HEK293T (cell line): ENCODE results near the gene ANTXRL.
"Not testable (repeated sequence)": the region's sequence is repeated elsewhere in the genome, so short reads cannot be mapped to it uniquely, and the experiment has no call there.

Experiments used
- CTCF ChIA-PET: fragments of 350-600 bp; formaldehyde crosslinking; extraction: SDS; loops from one replicate; lab custom pipeline; 2021; ENCODE audit warnings: antibody characterized with exemption, inconsistent platforms; lab: Yijun Ruan, JAX
- POLR2A ChIA-PET: fragments of 350-600 bp; formaldehyde crosslinking; extraction: SDS; loops from one replicate; lab custom pipeline; 2020; ENCODE audit warnings: antibody characterized with exemption, inconsistent platforms; lab: Yijun Ruan, JAX
- DNase-seq: peaks from one replicate; pipeline ENCODE4 v3.0.0; 2012; ENCODE audit warnings: mixed read lengths; ENCODE audit errors: extremely low spot score
- ARNT ChIP-seq: fragments of 450-650 bp; IDR thresholded peaks from 2 replicates; pipeline ENCODE4 v1.6.1; 2017; ENCODE audit warnings: mild to moderate bottlenecking
- BHLHE40 ChIP-seq: fragments of 450-650 bp; IDR thresholded peaks from 2 replicates; pipeline ENCODE4 v1.6.1; 2016; ENCODE audit warnings: mild to moderate bottlenecking, moderate library complexity, borderline replicate concordance
- CTBP1 ChIP-seq: fragments of 450-650 bp; IDR thresholded peaks from 2 replicates; pipeline ENCODE4 v1.6.1; 2016; ENCODE audit warnings: borderline replicate concordance
- ELF4 ChIP-seq: fragments of 450-650 bp; IDR thresholded peaks from 2 replicates; pipeline ENCODE4 v1.6.1; 2017; ENCODE audit warnings: antibody characterized with exemption
- FOXA1 ChIP-seq: fragments of 450-650 bp; IDR thresholded peaks from 2 replicates; pipeline ENCODE4 v1.6.1; 2016; ENCODE audit warnings: mild to moderate bottlenecking
- FOXK2 ChIP-seq: fragments of 450-650 bp; IDR thresholded peaks from 2 replicates; pipeline ENCODE4 v1.6.1; 2016; ENCODE audit warnings: mild to moderate bottlenecking
- FOXM1 ChIP-seq: fragments of 450-650 bp; IDR thresholded peaks from 2 replicates; pipeline ENCODE4 v1.6.1; 2017; ENCODE audit warnings: mild to moderate bottlenecking, borderline replicate concordance
- HDGF ChIP-seq: fragments of 450-650 bp; IDR thresholded peaks from 2 replicates; pipeline ENCODE4 v1.6.1; 2017; ENCODE audit warnings: antibody characterized with exemption, borderline replicate concordance
- L3MBTL2 ChIP-seq: fragments of 450-650 bp; conservative IDR thresholded peaks from 2 replicates; pipeline ENCODE4 v1.6.1; 2016; ENCODE audit warnings: mild to moderate bottlenecking
- LEF1 ChIP-seq: fragments of 450-650 bp; IDR thresholded peaks from 2 replicates; pipeline ENCODE4 v1.6.1; 2017; ENCODE audit warnings: mild to moderate bottlenecking, borderline replicate concordance
- NFRKB ChIP-seq: fragments of 450-650 bp; IDR thresholded peaks from 2 replicates; pipeline ENCODE4 v1.6.1; 2016; ENCODE audit warnings: mild to moderate bottlenecking, moderate library complexity
- PKNOX1 ChIP-seq: fragments of 450-650 bp; IDR thresholded peaks from 2 replicates; pipeline ENCODE4 v1.6.1; 2016
- SP1 ChIP-seq: fragments of 450-650 bp; IDR thresholded peaks from 2 replicates; pipeline ENCODE4 v1.6.1; 2017
- SUZ12 ChIP-seq: fragments of 450-650 bp; IDR thresholded peaks from 2 replicates; pipeline ENCODE4 v1.6.1; 2016; ENCODE audit warnings: mild to moderate bottlenecking
- TARDBP ChIP-seq: fragments of 450-650 bp; IDR thresholded peaks from 2 replicates; pipeline ENCODE4 v1.6.1; 2016
- ZNF384 ChIP-seq: fragments of 450-650 bp; IDR thresholded peaks from 2 replicates; pipeline ENCODE4 v1.6.1; 2016

The ANTXRL gene

DNA sequence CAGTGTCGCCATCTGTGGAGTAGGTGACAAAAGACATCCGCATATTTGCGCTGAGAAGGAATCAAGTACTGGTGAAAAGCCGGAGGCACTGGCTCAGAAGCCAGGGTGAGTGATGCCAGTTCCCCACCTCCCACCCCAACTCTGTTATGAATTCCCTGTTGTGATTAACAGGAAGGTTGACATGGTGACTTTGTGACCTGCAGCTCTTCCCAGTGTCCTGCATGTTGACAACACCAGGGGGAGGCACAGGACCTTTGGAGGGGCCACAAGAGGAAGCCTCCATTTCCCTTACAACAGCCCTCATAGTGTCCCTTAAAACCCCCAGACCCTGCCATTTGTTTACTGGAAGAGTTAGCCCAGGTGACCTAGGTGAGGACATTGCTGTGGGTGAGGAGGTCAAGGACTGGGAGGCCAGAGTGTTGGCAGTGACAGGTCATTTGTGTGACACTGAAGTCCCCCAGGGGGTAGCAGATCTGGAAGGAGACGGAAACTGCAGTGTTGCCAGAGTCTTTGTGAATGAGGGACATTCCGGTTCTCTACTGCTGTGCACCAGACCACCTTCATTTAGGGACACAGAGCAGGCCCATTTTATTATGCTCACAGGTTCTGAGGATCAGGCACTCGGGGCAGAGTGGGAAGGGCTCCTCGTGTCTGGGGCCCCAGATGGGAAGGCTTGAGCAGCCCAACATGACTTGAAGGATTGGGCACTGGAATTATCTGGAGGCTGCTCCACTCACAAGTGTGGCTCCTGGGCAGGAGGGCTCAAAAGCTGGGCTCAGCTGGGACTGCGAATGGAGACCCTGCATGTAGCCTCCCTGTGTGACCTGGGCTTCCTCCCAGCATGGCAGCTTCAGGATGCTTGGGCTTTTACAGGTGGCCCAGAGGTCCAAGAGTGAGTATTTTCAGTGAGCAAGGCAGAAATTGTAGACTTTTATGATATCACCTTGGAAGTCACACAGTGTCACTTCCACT is 13.0 kb upstream of the ANTXRL start:
- TF ChIP-seq CTBP1 = no peak
- POLR2A ChIA-PET = no interaction called here
- CTCF ChIA-PET = no interaction called here
- no peak for DNase-seq

DNA sequence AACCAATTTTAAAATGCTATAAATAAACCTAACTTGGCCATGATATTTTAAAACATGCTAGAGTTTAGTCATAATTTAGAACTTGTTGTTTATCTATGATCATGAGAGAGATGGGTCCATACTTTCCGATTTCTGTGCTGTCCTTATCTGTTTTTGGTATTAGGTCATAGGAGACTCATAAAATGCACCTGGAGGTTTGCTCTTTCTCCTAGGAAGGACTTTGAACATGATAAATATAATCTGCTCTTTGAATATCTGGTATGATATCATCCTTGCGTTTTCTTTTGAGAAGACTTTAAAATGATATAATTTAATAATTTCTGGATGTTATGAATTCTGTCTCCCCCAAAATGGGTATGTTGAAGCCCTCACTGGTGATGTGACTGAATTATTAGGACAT is 9.0 kb upstream of the ANTXRL start:
- no peak for DNase-seq
- TF ChIP-seq BHLHE40 = no peak
- ChIA-PET POLR2A (no interaction called here), CTCF (no interaction called here)

DNA sequence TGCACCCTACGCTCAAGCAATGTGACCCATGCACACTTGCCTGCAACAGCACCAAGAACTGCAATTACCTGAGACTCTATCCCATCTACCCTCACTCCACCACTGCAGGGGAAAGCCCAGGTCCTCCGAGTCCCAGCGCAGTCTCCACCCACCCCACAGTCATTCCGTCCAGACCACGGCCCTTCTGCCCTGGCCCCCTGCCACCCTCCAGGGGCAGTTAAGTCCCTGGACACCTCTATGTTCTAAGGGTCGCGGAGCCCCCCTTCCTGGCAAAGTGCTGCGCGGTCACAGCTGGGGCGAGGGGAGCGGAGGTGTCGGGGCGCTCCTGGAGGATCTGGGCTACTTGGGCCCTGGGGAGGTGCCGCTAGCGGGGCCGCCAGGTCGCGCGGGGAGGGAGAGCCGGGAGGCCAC is 4.4 kb upstream of the ANTXRL start:
- CTCF ChIA-PET, DNase-seq: not testable (repeated sequence)
- POLR2A ChIA-PET = interaction anchor here (0.9 to 2.8 kb wide), 2 partner anchors 176 to 1098 kb away, joined by 7 to 18 read pairs; no protein-coding TSS in a partner anchor

- peak; percentile 62 for DNase-seq
- CTCF ChIA-PET = interaction anchor here (0.5 kb wide), 1 partner anchor 279 kb away, joined by 4 read pairs; no protein-coding TSS in a partner anchor
- TF ChIP-seq FOXK2 (no peak), HDGF (no peak), SUZ12 (no peak), PKNOX1 (no peak), L3MBTL2 (no peak), FOXA1 (no peak), FOXM1 (no peak), ARNT (no peak), TARDBP (no peak), ELF4 (no peak), CTBP1 (no peak), SP1 (no peak), LEF1 (no peak), NFRKB (no peak)
- POLR2A ChIA-PET = interaction anchor here (0.9 to 2.8 kb wide), 2 partner anchors 176 to 1097 kb away, joined by 7 to 18 read pairs; no protein-coding TSS in a partner anchor
Observed at GRCh38 chr10:46282842-46283574, 3.8 kb upstream of the ANTXRL start.

DNA sequence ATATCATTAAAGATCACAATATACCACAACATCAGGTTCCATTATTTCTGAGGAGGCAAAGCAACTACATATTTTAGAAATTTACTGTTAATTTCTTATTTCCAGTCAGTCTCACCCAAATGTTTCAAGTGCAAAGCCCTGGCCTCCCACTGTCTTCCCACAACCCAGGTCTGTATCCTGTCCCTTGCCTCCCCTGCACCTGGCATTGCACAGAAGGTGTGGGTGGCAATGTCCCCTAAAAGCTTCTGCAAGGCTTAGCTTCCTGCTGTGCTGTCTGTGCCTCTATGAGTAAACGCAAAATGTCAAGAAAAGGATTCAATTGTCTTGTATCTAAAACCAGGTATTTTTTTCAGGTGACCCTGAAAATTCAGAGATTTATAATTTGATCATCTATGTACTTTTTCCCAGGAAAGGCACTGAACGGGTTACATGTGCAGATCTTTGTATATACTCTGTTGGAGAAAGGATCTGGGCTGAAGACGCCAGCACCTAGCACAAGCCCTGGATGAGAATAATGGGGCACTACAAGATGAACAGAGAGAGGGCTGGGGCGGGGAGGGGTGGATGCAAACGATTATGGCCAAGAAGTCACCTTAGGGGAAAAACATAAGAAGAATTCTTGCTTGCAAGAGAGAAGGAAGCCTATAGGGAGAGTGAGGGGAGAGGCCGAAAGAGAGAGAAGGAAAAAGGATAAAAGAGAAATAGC is 3.1 kb upstream of the ANTXRL start:
- POLR2A ChIA-PET = interaction anchor here (1.1 to 2.8 kb wide), 2 partner anchors 12 to 1096 kb away, joined by 3 to 18 read pairs; no protein-coding TSS in a partner anchor
- TF ChIP-seq BHLHE40 (no peak), FOXA1 (no peak), SP1 (no peak), SUZ12 (no peak), CTBP1 (no peak), ARNT (no peak), HDGF (no peak), FOXK2 (no peak), LEF1 (no peak), L3MBTL2 (no peak), FOXM1 (no peak), ELF4 (no peak), ZNF384 (no peak), TARDBP (no peak), NFRKB (no peak), PKNOX1 (no peak)
- DNase-seq = no peak
- CTCF ChIA-PET = interaction anchor here (0.6 kb wide), 1 partner anchor 255 kb away, joined by 3 read pairs; no protein-coding TSS in a partner anchor
